VCaP (cell line): ENCODE data around the gene ZNF668.

ENCODE experiments used
- H3K27ac ChIP-seq: fragments of 450-650 bp; 2 replicates; pipeline ENCODE4 v1.5.1; 2017
- CTCF ChIP-seq: fragments of 450-650 bp; conservative IDR thresholded peaks from 2 replicates; pipeline ENCODE4 v1.5.1; 2017; ENCODE audit warnings: mild to moderate bottlenecking, moderate library complexity

Gene ZNF668

DNA sequence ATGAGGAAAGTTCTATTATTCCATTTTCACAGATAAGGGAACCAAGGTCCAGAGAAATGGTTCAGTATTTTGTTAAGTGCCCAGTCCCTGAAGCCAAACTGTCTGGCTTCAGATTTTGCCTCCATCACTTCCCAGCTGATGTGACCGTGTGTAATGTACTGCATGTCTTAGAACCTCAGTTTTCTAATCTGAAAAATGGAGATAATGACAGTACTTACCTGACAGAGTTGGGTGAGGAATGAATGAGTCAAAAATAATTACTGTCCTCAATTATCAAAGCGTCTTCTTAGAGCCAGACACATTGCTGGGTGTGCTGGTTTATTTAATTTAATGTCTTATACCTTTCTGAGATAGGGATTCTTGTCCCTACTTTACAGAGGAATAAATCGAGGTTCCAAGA is 6.7 kb downstream of the ZNF668 start:
- H3K27ac ChIP-seq, result no peak overlapping the region
- TF ChIP-seq CTCF, result no peak

DNA sequence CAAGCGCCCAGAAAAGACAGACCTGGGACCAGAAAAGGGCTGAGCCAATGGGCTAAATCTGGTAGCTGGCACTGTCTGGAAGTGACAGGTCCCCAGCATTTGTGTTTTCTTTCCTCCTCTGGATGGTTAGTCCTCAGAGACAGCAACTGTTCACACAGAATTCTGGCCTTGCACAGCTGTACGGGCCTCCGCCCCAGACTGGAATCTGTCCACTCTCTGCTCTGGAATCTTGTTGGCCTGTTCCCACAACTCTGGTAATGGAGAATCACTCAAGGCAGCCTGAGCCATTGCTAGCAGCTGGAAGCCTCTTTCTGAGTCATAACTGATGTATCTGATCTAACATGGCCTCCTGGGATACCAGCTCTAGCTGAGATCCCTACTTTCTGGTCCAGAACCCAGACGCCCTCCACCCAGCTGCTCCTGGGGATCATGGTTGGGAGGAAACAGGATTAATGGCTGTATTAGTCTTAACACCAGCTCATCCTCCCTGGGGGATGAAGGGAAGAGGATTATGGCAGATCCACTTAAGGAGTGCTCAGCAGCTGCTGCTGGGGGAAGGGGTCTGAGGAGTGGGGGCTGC is 9.1 kb downstream of the ZNF668 start:
- H3K27ac ChIP-seq, result no peak overlapping the region
- no peak for TF ChIP-seq CTCF

DNA sequence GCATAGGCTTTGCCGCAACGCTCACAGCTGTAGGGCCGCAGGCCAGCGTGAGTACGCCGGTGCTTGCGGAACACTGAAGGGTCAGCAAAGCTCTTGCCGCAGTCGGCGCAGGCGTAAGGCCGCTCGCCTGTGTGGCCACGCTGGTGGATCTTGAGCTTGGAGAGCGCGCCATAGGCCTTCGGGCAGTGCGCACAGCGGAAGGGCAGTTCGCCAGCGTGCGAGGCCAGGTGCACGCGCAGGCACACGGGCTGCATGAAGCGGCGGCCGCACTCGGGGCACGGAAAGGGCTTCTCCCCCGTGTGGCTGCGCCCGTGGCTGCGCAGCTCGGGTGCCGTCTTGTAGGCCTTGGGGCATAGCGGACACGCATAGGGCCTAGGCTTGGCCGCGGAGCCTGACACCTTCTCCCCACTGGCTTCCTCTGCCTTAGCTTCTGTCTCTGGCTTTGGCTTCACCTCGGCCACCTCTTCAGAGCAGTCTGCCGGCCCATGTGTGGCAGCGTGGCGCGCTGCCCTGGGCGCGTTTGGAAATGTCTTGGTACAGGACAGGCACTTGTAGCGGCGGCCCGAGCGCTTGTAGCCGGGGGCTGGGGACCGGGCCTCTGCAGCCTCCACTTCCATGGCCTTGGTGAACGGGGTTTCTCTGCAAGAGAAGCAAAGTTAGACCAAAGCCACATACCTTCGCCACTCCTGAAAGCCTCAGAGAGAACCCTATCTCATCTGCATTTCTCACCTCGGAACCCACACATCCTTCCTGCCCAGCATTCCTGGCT is 10.0 kb downstream of the ZNF668 start:
- no peak for TF ChIP-seq CTCF
- H3K27ac ChIP-seq, result no peak overlapping the region

- TF ChIP-seq CTCF, result no peak
- H3K27ac ChIP-seq, result no peak overlapping the region
Measured at GRCh38 chr16:31063495-31063842, 10.6 kb downstream of the ZNF668 start.

GRCh38 chr16:31061813-31062440 is 12.1 kb downstream of the ZNF668 start:
- H3K27ac ChIP-seq, result no peak overlapping the region
- no peak for TF ChIP-seq CTCF

- TF ChIP-seq CTCF, result no peak
- no peak overlapping the region for H3K27ac ChIP-seq
Measured at GRCh38 chr16:31061126-31061812, 12.8 kb downstream of the ZNF668 start.

GRCh38 chr16:31055613-31056012 is 18.4 kb downstream of the ZNF668 start:
- no peak for TF ChIP-seq CTCF
- no peak overlapping the region for H3K27ac ChIP-seq
